NCI-H1105 (cell line): ENCODE measurements around the gene FAXDC2.

Experiments used
- DNase-seq: peaks from one replicate; lab custom pipeline; 2025; lab: John Stamatoyannopoulos, UW

FAXDC2 gene

GRCh38 chr5:154795235-154795596 is 55.2 kb downstream of the FAXDC2 start:
- no peak for DNase-seq

- DNase-seq, result no peak
These were observed 55.7 kb downstream of the FAXDC2 start for GRCh38 chr5:154794525-154795234.

GRCh38 chr5:154793599-154794524 is 56.5 kb downstream of the FAXDC2 start:
- DNase-seq, result no peak

- no peak for DNase-seq
These were observed 58.9 kb downstream of the FAXDC2 start for GRCh38 chr5:154791535-154791934.

GRCh38 chr5:154788212-154788611 is 62.2 kb downstream of the FAXDC2 start:
- no peak for DNase-seq

GRCh38 chr5:154786414-154786813 is 64.0 kb downstream of the FAXDC2 start:
- no peak for DNase-seq

- DNase-seq, result no peak
These were observed 65.5 kb downstream of the FAXDC2 start for GRCh38 chr5:154784856-154785255.

- DNase-seq, result no peak
These were observed 66.5 kb downstream of the FAXDC2 start for GRCh38 chr5:154783774-154784460.

- no peak for DNase-seq
These were observed 67.4 kb downstream of the FAXDC2 start for GRCh38 chr5:154782812-154783592.

GRCh38 chr5:154782326-154782725 is 68.1 kb downstream of the FAXDC2 start:
- DNase-seq, result no peak

- no peak for DNase-seq
These were observed 70.3 kb downstream of the FAXDC2 start for GRCh38 chr5:154780128-154780527.

GRCh38 chr5:154779105-154779504 is 71.3 kb downstream of the FAXDC2 start:
- DNase-seq, result no peak

GRCh38 chr5:154778534-154778933 is 71.9 kb downstream of the FAXDC2 start:
- no peak for DNase-seq

- no peak for DNase-seq
These were observed 74.2 kb downstream of the FAXDC2 start for GRCh38 chr5:154776167-154776566.

- DNase-seq, result no peak
These were observed 77.1 kb downstream of the FAXDC2 start for GRCh38 chr5:154773326-154773725.

- DNase-seq, result no peak
These were observed 79.0 kb downstream of the FAXDC2 start for GRCh38 chr5:154771383-154771901.

- DNase-seq, result no peak
These were observed 80.3 kb downstream of the FAXDC2 start for GRCh38 chr5:154770111-154770510.
